ENCODE data around the gene MTR.
A peak's percentile ranks its signal among the peaks of the same experiment; 100 is the strongest.

The MTR gene

DNA sequence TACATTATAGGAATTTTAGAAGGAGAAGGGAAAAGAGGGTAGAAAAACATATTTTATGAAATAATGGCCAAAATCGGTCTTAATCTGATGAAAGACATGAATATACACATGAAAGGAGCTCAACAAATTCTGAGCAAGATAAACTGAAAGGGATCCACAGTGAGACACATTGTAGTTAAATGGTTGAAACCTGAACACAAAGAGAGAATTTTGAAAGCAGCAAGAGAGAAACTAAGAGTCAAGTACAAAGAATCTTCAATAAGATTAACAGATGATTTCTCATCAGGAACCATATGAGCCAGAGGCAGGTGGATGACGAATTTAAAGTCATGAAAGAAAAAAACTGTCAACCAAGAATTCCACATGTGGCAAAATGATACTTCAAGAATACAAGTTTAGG is 15.8 kb upstream of the MTR start:
- DNase-seq = no peak

DNA sequence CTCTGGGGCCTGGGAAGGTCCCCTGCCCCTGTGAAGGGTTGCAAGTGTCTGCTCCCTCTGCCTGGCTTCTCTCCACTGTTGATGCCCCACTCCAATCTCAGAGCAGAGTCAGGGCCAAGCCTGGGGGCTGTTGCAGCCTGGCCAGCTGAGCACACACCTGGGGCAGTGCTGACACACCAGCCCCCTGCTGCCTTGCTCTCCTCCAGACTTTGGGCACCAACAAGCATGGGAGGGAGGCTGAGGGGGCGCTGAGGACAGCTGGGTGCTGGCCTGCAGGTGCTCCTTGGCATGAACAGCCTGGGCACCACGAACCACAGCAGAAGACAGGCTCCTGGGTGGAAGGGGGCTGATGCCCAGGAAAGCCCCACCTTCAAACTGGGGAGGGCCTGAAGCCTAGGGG is 9.6 kb upstream of the MTR start:
- no peak for DNase-seq

- DNase-seq = no peak
Observed at GRCh38 chr1:236786453-236786852, 8.6 kb upstream of the MTR start.

DNA sequence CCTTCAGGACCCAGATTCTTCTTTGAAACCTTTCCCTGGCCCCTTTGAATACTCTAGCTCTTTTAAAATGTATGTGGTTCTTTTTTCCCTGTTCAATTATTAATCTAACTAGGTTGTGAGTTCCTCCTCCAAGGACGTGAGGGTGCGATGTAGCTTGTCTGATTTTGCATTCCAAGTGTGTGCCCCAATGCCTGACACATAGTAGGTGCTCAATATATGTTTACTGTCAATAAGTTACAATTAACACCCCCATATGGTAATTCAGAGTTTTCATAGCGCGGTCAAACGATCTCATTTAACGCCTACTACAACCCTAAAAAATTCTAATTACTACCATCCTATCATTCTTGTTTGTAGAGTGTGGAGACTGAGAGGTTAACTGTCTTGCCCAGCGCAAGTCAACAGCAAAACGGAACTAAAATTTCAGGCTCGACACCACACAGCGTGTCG is 482 bp upstream of the MTR start:
- DNase-seq = no peak

GRCh38 chr1:236795757-236796667 is 920 bp downstream of the MTR start:
- DNase-seq = peak; percentile 75 to 77

DNA sequence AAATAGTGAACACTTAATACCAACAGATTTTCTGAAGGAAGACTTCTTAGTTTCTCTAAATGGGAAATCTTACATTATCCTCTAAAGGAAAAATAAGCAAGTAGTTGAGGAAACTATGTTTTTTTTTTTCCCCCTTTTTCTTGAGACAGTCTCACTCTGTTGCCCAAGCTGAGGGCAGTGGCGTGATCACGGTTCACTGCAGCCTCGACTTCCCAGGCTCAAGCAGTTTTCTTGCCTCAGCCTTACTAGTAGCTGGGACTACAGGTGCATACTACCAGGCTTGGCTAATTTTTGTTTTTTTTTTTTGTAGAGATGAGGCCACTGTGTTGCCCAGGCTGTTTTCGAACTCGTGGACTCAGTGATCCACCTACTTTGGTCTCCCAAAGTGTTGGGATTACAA is 3.9 kb downstream of the MTR start:
- no peak for DNase-seq

DNA sequence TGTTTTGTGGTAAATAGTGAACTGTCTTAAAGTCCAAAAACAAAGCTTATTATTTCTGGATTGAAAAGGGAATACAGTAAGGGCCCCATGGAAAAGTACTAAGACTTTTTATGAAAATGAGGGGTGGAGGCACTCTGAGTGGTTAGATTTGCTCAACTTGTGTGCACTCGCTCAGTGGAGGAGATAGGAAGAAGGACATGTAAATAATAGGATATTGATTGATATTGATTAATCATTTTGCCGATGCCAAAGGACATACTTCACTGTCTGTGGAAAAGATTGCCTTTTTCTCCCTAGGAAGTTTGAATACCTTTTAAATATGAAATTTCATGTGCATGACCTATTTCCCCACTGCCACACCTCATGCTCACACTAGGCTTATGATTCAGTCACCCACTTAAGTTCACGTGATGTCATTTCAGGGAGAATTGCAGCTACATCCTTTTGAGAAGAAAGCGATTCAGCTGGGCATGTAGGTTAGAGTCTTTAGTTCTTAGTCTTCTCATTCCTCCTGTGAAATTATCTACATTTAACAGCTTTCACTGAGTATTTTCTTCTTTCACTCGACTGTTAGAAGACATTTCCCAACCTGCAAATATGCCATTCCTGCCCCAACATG is 5.0 kb downstream of the MTR start:
- DNase-seq = no peak

DNA sequence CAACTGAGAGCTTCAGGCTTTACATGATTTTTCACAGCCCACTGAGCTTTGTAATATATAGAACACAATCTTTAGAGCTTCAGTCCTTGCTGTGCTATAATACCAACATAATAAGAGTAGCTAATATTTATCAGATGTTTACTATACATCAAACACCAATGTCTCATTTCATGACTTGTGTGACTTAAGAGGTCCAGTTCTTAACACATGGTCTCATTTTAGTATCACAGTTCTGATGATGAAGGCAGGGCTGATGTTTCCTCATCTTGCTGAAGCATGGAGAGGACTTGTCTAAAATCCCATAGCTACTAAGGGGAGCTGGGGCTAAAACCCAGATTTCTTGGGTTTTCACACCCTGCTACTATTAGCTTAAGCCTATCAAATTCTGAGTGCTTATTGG is 5.5 kb downstream of the MTR start:
- DNase-seq = no peak

GRCh38 chr1:236802264-236802663 is 7.2 kb downstream of the MTR start:
- no peak for DNase-seq

GRCh38 chr1:236806634-236807033 is 11.5 kb downstream of the MTR start:
- DNase-seq = no peak

GRCh38 chr1:236808005-236808404 is 12.9 kb downstream of the MTR start:
- DNase-seq = no peak

DNA sequence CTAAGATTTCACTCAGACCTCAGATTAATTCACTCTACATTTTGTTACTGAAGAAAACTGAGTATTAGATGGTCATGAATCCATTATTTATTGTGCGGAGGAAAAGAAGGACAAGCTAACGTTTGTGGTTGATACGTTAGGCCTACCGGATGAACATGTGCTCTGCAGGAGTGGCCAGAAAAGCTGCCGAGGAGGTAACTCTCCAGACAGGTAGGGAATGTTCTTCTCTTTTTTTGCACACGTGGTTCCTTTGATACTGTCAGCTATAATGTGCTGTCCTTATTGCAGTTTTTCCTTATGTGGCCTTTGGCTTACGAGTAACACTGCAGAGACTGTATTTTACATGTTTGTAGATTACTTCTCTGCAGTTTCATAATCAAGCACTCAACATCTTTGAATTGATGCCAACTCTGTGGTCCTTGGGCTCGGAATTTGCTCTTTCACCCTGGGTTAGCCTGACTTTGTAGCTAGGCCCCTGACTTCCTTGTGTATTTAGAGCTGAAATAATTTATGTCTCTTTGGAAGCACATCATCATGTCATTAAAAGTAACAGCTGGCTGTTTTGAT is 13.6 kb downstream of the MTR start:
- DNase-seq = no peak

- no peak for DNase-seq
Observed at GRCh38 chr1:236809148-236809547, 14.1 kb downstream of the MTR start.

DNA sequence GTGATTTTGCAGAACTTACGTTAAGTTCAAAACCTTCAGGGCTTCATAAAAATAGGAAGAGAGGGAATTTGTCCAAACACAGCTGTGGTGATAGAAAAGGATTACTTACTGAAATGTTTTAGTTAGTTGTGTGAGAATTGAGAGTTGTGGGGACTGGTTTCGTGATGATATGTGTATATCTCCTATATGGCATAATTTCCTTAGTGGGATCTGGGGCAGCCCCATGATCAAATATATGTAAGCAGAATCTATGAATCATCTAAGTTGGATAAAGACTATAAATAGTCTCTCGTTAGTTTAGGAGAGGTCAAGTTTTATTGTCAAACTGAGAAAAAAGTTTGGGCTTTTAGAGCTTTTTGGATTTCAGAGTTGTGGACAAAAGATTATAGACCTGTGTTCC is 14.9 kb downstream of the MTR start:
- DNase-seq = no peak

DNA sequence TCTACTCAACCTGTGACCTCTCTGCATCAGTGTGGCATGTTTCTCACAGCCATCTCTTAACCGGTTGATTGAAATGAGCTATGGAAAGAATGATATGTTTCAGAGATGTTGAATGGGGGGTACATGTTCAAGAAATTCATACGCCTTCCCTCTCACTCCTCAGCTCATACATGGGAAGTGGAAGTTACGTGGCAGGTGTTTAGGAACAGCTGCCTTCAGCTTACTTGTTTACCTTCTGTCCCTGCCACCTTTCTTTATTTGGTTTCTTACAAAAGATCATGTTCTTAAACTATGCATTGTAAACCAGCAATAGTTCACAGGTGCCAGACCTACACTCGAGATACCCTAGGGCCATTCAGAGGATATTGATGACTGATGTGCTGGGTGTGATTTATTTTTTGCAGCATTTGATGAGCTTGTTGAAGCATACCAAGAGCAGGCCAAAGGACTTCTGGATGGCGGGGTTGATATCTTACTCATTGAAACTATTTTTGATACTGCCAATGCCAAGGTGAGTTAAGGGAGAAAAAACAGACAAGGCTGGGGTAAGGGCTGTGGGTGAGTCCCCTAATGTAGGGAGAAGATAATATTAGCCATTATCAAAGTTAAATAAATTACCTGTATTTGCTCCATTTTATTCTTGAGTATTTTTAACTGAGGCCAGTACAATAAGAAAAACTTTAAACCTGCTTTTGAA is 17.4 kb downstream of the MTR start:
- no peak for DNase-seq

DNA sequence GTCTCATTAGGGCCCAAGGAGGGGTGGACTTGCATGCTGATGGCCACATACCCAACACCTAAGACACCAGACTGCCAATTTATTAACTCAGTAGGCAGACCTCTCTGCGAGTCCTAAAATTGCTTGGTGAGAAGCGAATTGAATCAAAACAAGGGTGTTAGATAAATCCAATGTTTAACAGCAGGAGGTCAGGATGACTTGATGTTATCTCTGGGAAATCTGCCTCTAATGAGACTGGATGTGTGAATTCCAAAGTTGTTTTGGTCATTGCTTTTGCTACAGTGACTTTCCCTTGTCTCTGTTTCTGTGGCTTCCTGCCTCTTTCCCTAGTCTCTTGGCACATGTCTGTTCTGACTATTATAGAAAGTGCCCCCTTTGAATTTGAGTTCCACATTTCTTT is 20.8 kb downstream of the MTR start:
- DNase-seq = no peak

GRCh38 chr1:236819856-236820255 is 24.8 kb downstream of the MTR start:
- DNase-seq = no peak

GRCh38 chr1:236821091-236821627 is 26.1 kb downstream of the MTR start:
- no peak for DNase-seq

DNA sequence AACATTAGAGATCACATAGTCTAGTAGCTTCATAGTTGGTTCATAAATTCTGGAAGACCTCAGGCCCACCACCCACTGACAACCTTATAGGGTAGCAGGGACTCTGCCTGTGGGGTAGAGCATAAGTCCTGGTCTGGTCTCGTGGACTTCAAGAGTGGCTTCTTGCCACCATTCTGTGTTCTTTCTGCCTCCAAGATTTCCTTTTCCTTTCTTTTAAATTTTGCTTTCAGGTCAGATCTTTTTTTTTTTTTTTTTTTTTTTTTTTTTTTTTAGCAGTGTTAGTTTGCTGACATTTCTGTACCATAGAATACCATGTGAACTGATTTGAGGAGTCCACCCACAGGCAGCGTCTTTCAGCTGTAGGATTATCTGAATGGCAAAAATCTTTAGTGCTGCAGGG is 28.5 kb downstream of the MTR start:
- no peak for DNase-seq

DNA sequence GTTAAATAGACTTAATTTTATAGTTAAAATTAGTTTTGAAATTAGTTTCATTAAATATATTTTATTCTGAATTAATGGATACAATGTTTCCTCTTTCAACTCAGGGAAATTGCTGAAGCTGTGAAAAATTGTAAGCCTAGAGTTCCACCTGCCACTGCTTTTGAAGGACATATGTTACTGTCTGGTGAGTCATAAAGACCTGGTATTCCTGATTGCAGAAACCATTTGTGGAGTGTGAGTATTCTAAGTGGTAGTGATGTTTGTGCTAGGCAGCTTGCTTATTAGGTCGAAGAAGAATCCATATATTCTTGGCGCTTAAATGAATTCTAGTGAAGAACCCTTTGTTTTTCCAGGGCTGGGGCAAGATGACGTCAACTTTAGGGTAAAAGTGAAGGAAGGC is 34.0 kb downstream of the MTR start:
- no peak for DNase-seq

GRCh38 chr1:236830116-236830515 is 35.0 kb downstream of the MTR start:
- no peak for DNase-seq

DNA sequence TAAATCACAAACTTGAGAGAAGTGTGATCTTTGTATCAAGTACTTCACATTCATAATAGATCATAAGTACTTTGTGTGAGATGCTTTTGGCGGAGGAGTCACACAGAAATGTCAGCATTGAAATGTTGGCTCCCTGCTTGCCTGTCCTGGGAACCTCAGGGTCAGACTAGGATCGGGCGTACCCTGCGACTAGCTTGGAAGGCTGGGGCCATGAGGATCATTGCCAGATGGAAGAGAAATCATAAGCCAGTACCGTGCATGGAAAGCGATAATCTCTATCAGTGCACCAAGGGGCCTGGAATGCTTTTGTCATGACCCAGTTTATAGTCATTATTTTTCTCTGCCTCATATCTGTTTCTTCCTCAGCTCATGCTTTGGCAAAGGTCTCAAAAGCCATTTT is 35.5 kb downstream of the MTR start:
- no peak for DNase-seq

DNA sequence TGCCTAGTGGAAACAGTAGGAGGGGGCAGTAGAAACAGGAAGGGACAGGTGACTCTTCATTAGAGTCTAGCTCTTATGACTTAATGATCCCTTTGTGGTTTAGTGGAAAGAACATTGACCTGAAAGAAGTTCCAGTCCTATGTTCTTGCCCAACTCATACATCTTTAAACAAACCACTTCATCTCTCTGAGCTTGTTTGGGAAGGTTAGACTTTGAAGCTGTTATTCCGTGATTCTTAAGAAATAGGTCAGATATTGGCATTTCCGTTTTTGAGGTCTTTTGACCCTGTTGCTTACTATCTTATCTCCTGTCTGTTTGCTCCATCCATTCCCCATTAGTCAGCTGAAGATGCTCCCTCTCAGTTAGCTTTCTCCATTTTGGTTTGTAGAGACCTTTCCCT is 38.5 kb downstream of the MTR start:
- DNase-seq = no peak

Data from stimulated activated CD4-positive, alpha-beta T cell treated with anti-CD3 and anti-CD28 coated beads, Interleukin-2, amount 100 ng/mL, for 24 hours (primary cell).